ENCODE results near the gene TRPM4.

TRPM4 gene

DNA sequence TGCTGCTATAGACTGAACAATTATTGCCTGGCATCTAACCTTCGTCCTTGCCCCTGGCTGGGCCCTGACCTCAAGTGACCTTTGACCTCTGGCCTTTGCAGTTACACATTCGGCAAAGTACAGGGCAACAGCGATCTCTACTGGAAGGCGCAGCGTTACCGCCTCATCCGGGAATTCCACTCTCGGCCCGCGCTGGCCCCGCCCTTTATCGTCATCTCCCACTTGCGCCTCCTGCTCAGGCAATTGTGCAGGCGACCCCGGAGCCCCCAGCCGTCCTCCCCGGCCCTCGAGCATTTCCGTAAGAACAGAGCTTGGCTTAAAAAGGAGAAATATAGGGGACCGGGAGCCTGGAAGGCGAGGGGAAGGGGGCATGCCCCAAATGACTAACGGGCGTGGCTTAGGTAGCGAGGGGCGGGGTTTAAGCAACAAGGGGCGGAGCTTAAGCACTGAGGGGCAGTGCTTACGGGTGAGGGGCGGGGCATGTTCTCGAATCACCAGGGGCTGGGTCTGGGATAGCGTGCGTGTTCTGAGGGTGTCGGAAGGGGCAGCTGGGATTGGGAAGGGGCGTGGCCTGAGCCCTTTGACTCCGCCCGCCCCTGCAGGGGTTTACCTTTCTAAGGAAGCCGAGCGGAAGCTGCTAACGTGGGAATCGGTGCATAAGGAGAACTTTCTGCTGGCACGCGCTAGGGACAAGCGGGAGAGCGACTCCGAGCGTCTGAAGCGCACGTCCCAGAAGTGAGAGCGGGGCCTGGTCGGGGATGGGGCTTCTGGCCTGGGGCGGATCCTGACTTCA lies 52.7 kb downstream of the TRPM4 start:
- H3K36me3 ChIP-seq (ENCODE audit: control insufficient read depth, insufficient read depth, low read length), result no peaks in the 10 kb centered on the region
- H3K4me1 ChIP-seq, result no peaks in the 10 kb centered on the region
- H3K9ac ChIP-seq, result no peak overlapping the region
- H3K27ac ChIP-seq, result no peak overlapping the region
- H2AFZ ChIP-seq, result no peak overlapping the region
- H3K4me2 ChIP-seq (ENCODE audit: low read length), result no peak overlapping the region
- no peaks in the 10 kb centered on the region for H3K27me3 ChIP-seq (ENCODE audit: control insufficient read depth, insufficient read depth, low read length)
- TF ChIP-seq, protein P1, sequence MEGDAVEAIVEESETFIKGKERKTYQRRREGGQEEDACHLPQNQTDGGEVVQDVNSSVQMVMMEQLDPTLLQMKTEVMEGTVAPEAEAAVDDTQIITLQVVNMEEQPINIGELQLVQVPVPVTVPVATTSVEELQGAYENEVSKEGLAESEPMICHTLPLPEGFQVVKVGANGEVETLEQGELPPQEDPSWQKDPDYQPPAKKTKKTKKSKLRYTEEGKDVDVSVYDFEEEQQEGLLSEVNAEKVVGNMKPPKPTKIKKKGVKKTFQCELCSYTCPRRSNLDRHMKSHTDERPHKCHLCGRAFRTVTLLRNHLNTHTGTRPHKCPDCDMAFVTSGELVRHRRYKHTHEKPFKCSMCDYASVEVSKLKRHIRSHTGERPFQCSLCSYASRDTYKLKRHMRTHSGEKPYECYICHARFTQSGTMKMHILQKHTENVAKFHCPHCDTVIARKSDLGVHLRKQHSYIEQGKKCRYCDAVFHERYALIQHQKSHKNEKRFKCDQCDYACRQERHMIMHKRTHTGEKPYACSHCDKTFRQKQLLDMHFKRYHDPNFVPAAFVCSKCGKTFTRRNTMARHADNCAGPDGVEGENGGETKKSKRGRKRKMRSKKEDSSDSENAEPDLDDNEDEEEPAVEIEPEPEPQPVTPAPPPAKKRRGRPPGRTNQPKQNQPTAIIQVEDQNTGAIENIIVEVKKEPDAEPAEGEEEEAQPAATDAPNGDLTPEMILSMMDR (IDR thresholded peaks at IDR 0.05), result no peak
- H3K79me2 ChIP-seq, result no peaks in the 10 kb centered on the region
- no peaks in the 10 kb centered on the region for H3K9me3 ChIP-seq (ENCODE audit: control insufficient read depth, low read length)
- H3K4me3 ChIP-seq (ENCODE audit: low read depth, low read length), result no peak overlapping the region

DNA sequence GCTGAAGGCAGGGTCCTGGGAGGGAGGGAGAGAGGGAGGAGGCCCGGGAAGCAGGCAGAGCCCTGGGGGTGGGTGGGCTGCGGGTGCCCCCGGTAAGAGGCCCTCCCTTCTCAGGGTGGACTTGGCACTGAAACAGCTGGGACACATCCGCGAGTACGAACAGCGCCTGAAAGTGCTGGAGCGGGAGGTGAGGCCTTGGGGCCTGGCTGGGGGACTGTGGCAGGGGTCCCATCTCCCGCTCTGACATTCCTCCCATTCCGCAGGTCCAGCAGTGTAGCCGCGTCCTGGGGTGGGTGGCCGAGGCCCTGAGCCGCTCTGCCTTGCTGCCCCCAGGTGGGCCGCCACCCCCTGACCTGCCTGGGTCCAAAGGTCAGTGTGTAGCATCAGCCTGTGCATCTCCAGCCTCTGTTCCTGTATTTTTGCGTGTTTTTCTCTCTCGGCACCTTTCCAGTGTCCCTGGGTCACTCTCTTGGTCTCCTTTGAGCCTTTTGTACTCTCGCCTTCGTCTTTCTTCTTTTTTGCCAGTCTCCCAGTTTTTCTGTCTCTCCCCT lies 53.4 kb downstream of the TRPM4 start:
- no peaks in the 10 kb centered on the region for H3K79me2 ChIP-seq
- H3K4me3 ChIP-seq (ENCODE audit: low read depth, low read length), result no peak overlapping the region
- no peaks in the 10 kb centered on the region for H3K4me1 ChIP-seq
- TF ChIP-seq, protein P1 (IDR thresholded peaks at IDR 0.05), result no peak
- H3K9me3 ChIP-seq (ENCODE audit: control insufficient read depth, low read length), result no peaks in the 10 kb centered on the region
- no peak overlapping the region for H3K9ac ChIP-seq
- no peaks in the 10 kb centered on the region for H3K36me3 ChIP-seq (ENCODE audit: control insufficient read depth, insufficient read depth, low read length)
- no peak overlapping the region for H3K27ac ChIP-seq
- H3K27me3 ChIP-seq (ENCODE audit: control insufficient read depth, insufficient read depth, low read length), result no peaks in the 10 kb centered on the region
- H3K4me2 ChIP-seq (ENCODE audit: low read length), result no peak overlapping the region
- H2AFZ ChIP-seq, result no peak overlapping the region

DNA sequence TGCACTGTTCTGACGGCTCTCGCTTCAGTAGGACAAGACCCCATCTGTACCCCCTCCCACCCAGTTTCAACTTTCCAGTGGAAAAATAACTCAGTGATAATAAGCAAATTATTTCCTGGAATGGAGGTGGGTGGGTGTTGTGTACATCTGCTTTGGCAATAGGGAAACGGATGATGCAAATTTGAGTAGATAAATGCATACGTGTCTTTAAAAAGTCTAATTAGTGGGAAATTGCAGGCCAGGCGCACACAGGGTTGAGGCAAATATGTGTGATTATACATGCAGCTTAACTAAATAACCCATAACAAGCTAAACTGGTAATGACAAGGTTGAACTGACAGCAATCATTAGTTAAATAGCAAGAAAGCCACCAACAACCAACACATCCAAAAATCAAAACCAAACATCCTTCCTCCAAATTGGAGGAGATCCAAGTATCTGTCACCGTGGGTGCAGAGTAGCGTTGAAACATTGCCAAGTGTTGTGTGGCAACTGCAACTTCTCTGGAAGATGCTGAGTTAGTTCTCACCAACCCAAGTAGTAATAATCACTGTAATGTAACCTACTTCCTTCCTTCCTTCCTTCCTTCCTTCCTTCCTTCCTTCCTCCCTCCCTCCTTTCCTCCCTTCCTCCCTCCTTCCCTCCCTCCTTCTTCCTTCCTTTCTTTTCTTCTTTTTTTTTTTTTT lies 54.6 kb downstream of the TRPM4 start:
- Histone ChIP-seq H3K27me3 (ENCODE audit: control insufficient read depth, insufficient read depth, low read length) (no peaks in the 10 kb centered on the region), H3K27ac (no peak overlapping the region), H2AFZ (no peak overlapping the region), H3K9me3 (ENCODE audit: control insufficient read depth, low read length) (no peaks in the 10 kb centered on the region), H3K79me2 (no peaks in the 10 kb centered on the region), H3K4me1 (no peaks in the 10 kb centered on the region), H3K4me3 (ENCODE audit: low read depth, low read length) (no peak overlapping the region), H3K9ac (no peak overlapping the region), H3K36me3 (ENCODE audit: control insufficient read depth, insufficient read depth, low read length) (no peaks in the 10 kb centered on the region), H3K4me2 (ENCODE audit: low read length) (no peak overlapping the region)
- TF ChIP-seq, protein P1 (IDR thresholded peaks at IDR 0.05), result no peak

DNA sequence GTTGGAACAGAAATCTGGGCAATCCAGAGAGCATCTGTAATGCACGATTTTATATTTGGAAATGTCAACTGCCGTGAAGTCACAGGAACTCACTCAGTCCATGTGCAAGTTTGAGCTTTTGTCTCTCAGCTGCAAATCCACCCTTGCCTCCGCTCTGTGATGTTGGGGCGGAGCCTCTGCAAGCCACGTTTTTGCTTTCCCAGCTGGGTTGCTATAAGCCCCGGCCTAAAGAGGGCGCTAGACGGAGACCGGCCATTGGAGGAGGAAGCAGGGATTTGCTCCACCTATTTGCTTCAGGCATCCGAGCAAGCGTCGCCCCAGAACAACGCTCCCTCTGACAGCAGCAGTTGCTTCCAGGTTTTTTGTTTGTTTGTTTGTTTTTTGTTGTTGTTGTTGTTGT lies 56.2 kb downstream of the TRPM4 start:
- Histone ChIP-seq H3K27me3 (ENCODE audit: control insufficient read depth, insufficient read depth, low read length) (no peaks in the 10 kb centered on the region), H3K4me1 (no peaks in the 10 kb centered on the region), H3K4me2 (ENCODE audit: low read length) (no peak overlapping the region), H3K27ac (no peak overlapping the region), H3K79me2 (no peaks in the 10 kb centered on the region), H2AFZ (no peak overlapping the region), H3K9ac (no peak overlapping the region), H3K36me3 (ENCODE audit: control insufficient read depth, insufficient read depth, low read length) (no peaks in the 10 kb centered on the region), H3K9me3 (ENCODE audit: control insufficient read depth, low read length) (no peaks in the 10 kb centered on the region), H3K4me3 (ENCODE audit: low read depth, low read length) (no peak overlapping the region)
- TF ChIP-seq, protein P1 (IDR thresholded peaks at IDR 0.05), result no peak
